IPS-18a (cell line): ENCODE results near the gene NCF2.

Experiments
- H3K27ac ChIP-seq: one replicate; pipeline ENCODE4 v1.5.1; 2013; ENCODE audit warnings: low read length
- H3K27me3 ChIP-seq: one replicate; pipeline ENCODE4 v1.6.1; 2013; ENCODE audit warnings: mild to moderate bottlenecking, low read length; ENCODE audit not compliant: control insufficient read depth, insufficient read depth
- H3K36me3 ChIP-seq: one replicate; pipeline ENCODE4 v1.6.1; 2013; ENCODE audit warnings: low read depth, low read length; ENCODE audit not compliant: control insufficient read depth
- H3K4me1 ChIP-seq: one replicate; pipeline ENCODE4 v1.6.1; 2013; ENCODE audit warnings: low read depth, low read length; ENCODE audit not compliant: control insufficient read depth
- H3K4me3 ChIP-seq: one replicate; pipeline ENCODE4 v1.5.1; 2013; ENCODE audit warnings: low read length
- H3K9ac ChIP-seq: one replicate; pipeline ENCODE4 v1.6.1; 2013; ENCODE audit warnings: mild to moderate bottlenecking, low read length, moderate library complexity
- H3K9me3 ChIP-seq: one replicate; pipeline ENCODE4 v1.6.1; 2013; ENCODE audit warnings: low read depth, low read length; ENCODE audit not compliant: control insufficient read depth

Gene NCF2

GRCh38 chr1:183595537-183595936 is 5.3 kb upstream of the NCF2 start:
- Histone ChIP-seq H3K27me3 (no peaks in the 10 kb centered on the region), H3K4me3 (no peak overlapping the region), H3K9ac (no peak overlapping the region), H3K27ac (no peak overlapping the region), H3K4me1 (peaks cover 8% of the 10 kb centered on the region), H3K36me3 (no peaks in the 10 kb centered on the region), H3K9me3 (no peaks in the 10 kb centered on the region)

GRCh38 chr1:183593356-183593755 is 3.1 kb upstream of the NCF2 start:
- Histone ChIP-seq H3K4me3 (no peak overlapping the region), H3K9ac (no peak overlapping the region), H3K27me3 (no peaks in the 10 kb centered on the region), H3K4me1 (peaks cover 14% of the 10 kb centered on the region), H3K27ac (no peak overlapping the region), H3K36me3 (no peaks in the 10 kb centered on the region), H3K9me3 (no peaks in the 10 kb centered on the region)

GRCh38 chr1:183592733-183593132 is 2.5 kb upstream of the NCF2 start:
- H3K4me1 ChIP-seq: peaks cover 14% of the 10 kb centered on the region
- H3K27me3 ChIP-seq: no peaks in the 10 kb centered on the region
- no peaks in the 10 kb centered on the region for H3K36me3 ChIP-seq
- no peak overlapping the region for H3K4me3 ChIP-seq
- H3K27ac ChIP-seq: no peak overlapping the region
- no peak overlapping the region for H3K9ac ChIP-seq
- no peaks in the 10 kb centered on the region for H3K9me3 ChIP-seq

GRCh38 chr1:183589874-183590243 is 400 bp downstream of the NCF2 start:
- Histone ChIP-seq H3K4me1 (peaks cover 14% of the 10 kb centered on the region), H3K4me3 (no peak overlapping the region), H3K9me3 (no peaks in the 10 kb centered on the region), H3K27me3 (no peaks in the 10 kb centered on the region), H3K27ac (no peak overlapping the region), H3K9ac (no peak overlapping the region), H3K36me3 (no peaks in the 10 kb centered on the region)

GRCh38 chr1:183589384-183589783 is 875 bp downstream of the NCF2 start:
- Histone ChIP-seq H3K27ac (no peak overlapping the region), H3K4me1 (peaks cover 14% of the 10 kb centered on the region), H3K4me3 (no peak overlapping the region), H3K9me3 (no peaks in the 10 kb centered on the region), H3K36me3 (no peaks in the 10 kb centered on the region), H3K9ac (no peak overlapping the region), H3K27me3 (no peaks in the 10 kb centered on the region)

GRCh38 chr1:183588827-183589226 is 1.4 kb downstream of the NCF2 start:
- H3K36me3 ChIP-seq: no peaks in the 10 kb centered on the region
- H3K27me3 ChIP-seq: no peaks in the 10 kb centered on the region
- H3K4me3 ChIP-seq: no peak overlapping the region
- peaks cover 14% of the 10 kb centered on the region for H3K4me1 ChIP-seq
- no peaks in the 10 kb centered on the region for H3K9me3 ChIP-seq
- no peak overlapping the region for H3K9ac ChIP-seq
- no peak overlapping the region for H3K27ac ChIP-seq

GRCh38 chr1:183586926-183587325 is 3.3 kb downstream of the NCF2 start:
- Histone ChIP-seq H3K9me3 (no peaks in the 10 kb centered on the region), H3K4me3 (no peak overlapping the region), H3K27me3 (no peaks in the 10 kb centered on the region), H3K9ac (no peak overlapping the region), H3K36me3 (no peaks in the 10 kb centered on the region), H3K4me1 (peaks cover 6% of the 10 kb centered on the region), H3K27ac (no peak overlapping the region)

- H3K9ac ChIP-seq: no peak overlapping the region
- no peak overlapping the region for H3K27ac ChIP-seq
- no peak overlapping the region for H3K4me3 ChIP-seq
- no peaks in the 10 kb centered on the region for H3K36me3 ChIP-seq
- no peaks in the 10 kb centered on the region for H3K9me3 ChIP-seq
- peaks cover 6% of the 10 kb centered on the region for H3K4me1 ChIP-seq
- no peaks in the 10 kb centered on the region for H3K27me3 ChIP-seq
Measured at GRCh38 chr1:183586455-183586854, 3.8 kb downstream of the NCF2 start.

GRCh38 chr1:183585038-183585437 is 5.2 kb downstream of the NCF2 start:
- Histone ChIP-seq H3K27me3 (no peaks in the 10 kb centered on the region), H3K4me1 (peaks cover 4% of the 10 kb centered on the region), H3K4me3 (no peak overlapping the region), H3K9me3 (no peaks in the 10 kb centered on the region), H3K9ac (no peak overlapping the region), H3K27ac (no peak overlapping the region), H3K36me3 (no peaks in the 10 kb centered on the region)

- no peaks in the 10 kb centered on the region for H3K4me1 ChIP-seq
Measured at GRCh38 chr1:183584147-183584546, 6.1 kb downstream of the NCF2 start.

GRCh38 chr1:183583466-183583865 is 6.8 kb downstream of the NCF2 start:
- no peak overlapping the region for H3K9ac ChIP-seq
- no peaks in the 10 kb centered on the region for H3K27me3 ChIP-seq
- H3K36me3 ChIP-seq: no peaks in the 10 kb centered on the region
- no peaks in the 10 kb centered on the region for H3K9me3 ChIP-seq
- H3K4me1 ChIP-seq: no peaks in the 10 kb centered on the region
- H3K27ac ChIP-seq: no peak overlapping the region
- H3K4me3 ChIP-seq: no peak overlapping the region

More at GRCh38 chr1:183584147-183584546, 6.1 kb downstream of the NCF2 start:
- H3K36me3 ChIP-seq: no peaks in the 10 kb centered on the region
- H3K27ac ChIP-seq: no peak overlapping the region
- H3K9ac ChIP-seq: no peak overlapping the region
- no peaks in the 10 kb centered on the region for H3K27me3 ChIP-seq
- H3K9me3 ChIP-seq: no peaks in the 10 kb centered on the region
- H3K4me3 ChIP-seq: no peak overlapping the region

GRCh38 chr1:183582021-183582713 is 8.1 kb downstream of the NCF2 start:
- H3K27me3 ChIP-seq: no peaks in the 10 kb centered on the region
- no peaks in the 10 kb centered on the region for H3K9me3 ChIP-seq
- no peak overlapping the region for H3K27ac ChIP-seq
- no peaks in the 10 kb centered on the region for H3K4me1 ChIP-seq
- H3K36me3 ChIP-seq: no peaks in the 10 kb centered on the region
- H3K4me3 ChIP-seq: no peak overlapping the region
- H3K9ac ChIP-seq: no peak overlapping the region
